Tibial nerve (tissue), 4 donors: ENCODE data around the gene GPR171. TPM values are rescaled to one million over a fixed set of nuclear protein-coding genes. Genes with fewer than 3 reads are reported as not detected.

Experiments
- DNase-seq, 2 donors: peaks; one replicate each; pipeline ENCODE4 v3.0.0-alpha.2; 2019; ENCODE audit warnings: low spot score in 2 of 2
- H3K27ac ChIP-seq, 4 donors: fragments of 200-600 bp; sonication (generic) in 3 of 4; one replicate each; pipeline ENCODE4 v1.5.1; 2017 to 2019; ENCODE audit warnings: mild to moderate bottlenecking in 1 of 4
- H3K27me3 ChIP-seq, 2 donors: fragments of 200-600 bp; sonication (generic) in 1 of 2; one replicate each; pipeline versions ENCODE4 v1.5.1 to v1.6.0; 2017 to 2019
- H3K36me3 ChIP-seq, 3 donors: fragments of 200-600 bp; sonication (generic); one replicate each; pipeline ENCODE4 v1.5.1; 2018 to 2019
- H3K4me1 ChIP-seq, 4 donors: fragments of 200-600 bp; sonication (generic) in 3 of 4; one replicate each; pipeline ENCODE4 v1.5.1; 2017 to 2019
- H3K4me3 ChIP-seq, 4 donors: fragments of 200-600 bp; sonication (generic) in 3 of 4; one replicate each; pipeline ENCODE4 v1.5.1; 2017 to 2019; ENCODE audit warnings: mild to moderate bottlenecking in 1 of 4, moderate library complexity in 1 of 4
- H3K9me3 ChIP-seq, 4 donors: fragments of 200-600 bp; sonication (generic) in 3 of 4; one replicate each; pipeline ENCODE4 v1.5.1; 2017 to 2019
- CTCF ChIP-seq, 5 experiments: fragments of 200-600 bp in 3 of 5; fragments of 450-650 bp in 2 of 5; sonication (generic) in 3 of 5; IDR thresholded peaks; one replicate each; pipeline ENCODE4 v1.5.1; 2016 to 2019; ENCODE audit warnings: antibody characterized with exemption in 5 of 5, mild to moderate bottlenecking in 3 of 5, moderate library complexity in 2 of 5
- EP300 ChIP-seq, 2 donors: sonication (generic); formaldehyde crosslinking; IDR thresholded peaks; one replicate each; pipeline ENCODE4 v1.6.1; 2017; ENCODE audit warnings: antibody characterized with exemption in 2 of 2, mild to moderate bottlenecking in 1 of 2
- POLR2A ChIP-seq, 2 donors: fragments of 450-650 bp; IDR thresholded peaks; one replicate each; pipeline ENCODE4 v1.6.1; 2017; ENCODE audit warnings: antibody characterized with exemption in 2 of 2, mild to moderate bottlenecking in 2 of 2, moderate library complexity in 2 of 2
- WGBS, 2 donors: methylation state at CpG; one replicate each; pipeline ENCODE4 v1.1.5; 2018; 5-methylcytosine and 5-hydroxymethylcytosine counted together
- total RNA-seq, 4 donors: library from RNA; depleted of rRNA; stranded (reverse); fragments of >200 nt; gene quantifications; one replicate each; pipeline ENCODE4 v1.1.0, GENCODE V29; 2016

Gene GPR171
- total RNA-seq, 4 donors from 2014 or later: 0.84 to 2.7 (median 1.3) TPM; not detected in 1

GRCh38 chr3:151166161-151166560, 36.9 kb downstream of the GPR171 start:
- TF ChIP-seq EP300 (IDR thresholded peaks at IDR 0.05): no peak
- TF ChIP-seq CTCF (IDR thresholded peaks at IDR 0.05): no peak
- TF ChIP-seq POLR2A (IDR thresholded peaks at IDR 0.05): no peak
- Histone ChIP-seq H3K4me1 (peaks cover 0 to 15% (median 11%) of the 10 kb centered on the region in 4 donors), H3K27ac (no peak overlapping the region), H3K36me3 (no peaks in the 10 kb centered on the region), H3K27me3 (no peaks in the 10 kb centered on the region), H3K9me3 (no peaks in the 10 kb centered on the region), H3K4me3 (no peak overlapping the region)
- no peak for DNase-seq
- WGBS, 2 donors: 86% methylated on average over 3 of the region's 3 CpGs

- TF ChIP-seq POLR2A (IDR thresholded peaks at IDR 0.05) (no peak), CTCF (IDR thresholded peaks at IDR 0.05) (no peak), EP300 (IDR thresholded peaks at IDR 0.05) (no peak)
- Histone ChIP-seq H3K27me3 (no peaks in the 10 kb centered on the region), H3K27ac (no peak overlapping the region), H3K4me3 (no peak overlapping the region), H3K36me3 (no peaks in the 10 kb centered on the region), H3K9me3 (no peaks in the 10 kb centered on the region), H3K4me1 (peaks cover 0 to 9% (median 2%) of the 10 kb centered on the region in 4 donors)
- DNase-seq: no peak
- WGBS, 2 donors: 87 to 90% methylated on average over 7 of the region's 7 CpGs
These were observed 37.8 kb downstream of the GPR171 start for GRCh38 chr3:151165226-151165625.

- peaks cover 0 to 20% (median 2%) of the 10 kb centered on the region in 4 donors for H3K4me1 ChIP-seq
- TF ChIP-seq CTCF (IDR thresholded peaks at IDR 0.05): no peak
- TF ChIP-seq EP300 (IDR thresholded peaks at IDR 0.05): no peak
- TF ChIP-seq POLR2A (IDR thresholded peaks at IDR 0.05): no peak
- no peaks in the 10 kb centered on the region for H3K27me3 ChIP-seq
- DNase-seq: no peak
- no peaks in the 10 kb centered on the region for H3K36me3 ChIP-seq
- H3K27ac ChIP-seq: no peak overlapping the region
- no peak overlapping the region for H3K4me3 ChIP-seq
- WGBS, 2 donors: 87 to 93% methylated on average over 10 of the region's 10 CpGs
- H3K9me3 ChIP-seq: no peaks in the 10 kb centered on the region
These were observed 43.2 kb downstream of the GPR171 start for GRCh38 chr3:151159806-151160205.

- Histone ChIP-seq H3K9me3 (no peaks in the 10 kb centered on the region), H3K4me1 (peaks cover 0 to 20% (median 2%) of the 10 kb centered on the region in 4 donors), H3K27me3 (no peaks in the 10 kb centered on the region), H3K36me3 (no peaks in the 10 kb centered on the region), H3K27ac (no peak overlapping the region), H3K4me3 (no peak overlapping the region)
- TF ChIP-seq CTCF (IDR thresholded peaks at IDR 0.05): peak; percentile 13 to 43 (median 34)
- no peak for TF ChIP-seq POLR2A (IDR thresholded peaks at IDR 0.05)
- WGBS, 2 donors: 36 to 37% methylated on average over 3 of the region's 3 CpGs
- DNase-seq: peak in 1 of 2 donors; percentile 26
These were observed 46.3 kb downstream of the GPR171 start for GRCh38 chr3:151156618-151157216.

GRCh38 chr3:151155409-151156128, 47.4 kb downstream of the GPR171 start:
- Histone ChIP-seq H3K9me3 (no peaks in the 10 kb centered on the region), H3K4me1 (peaks cover 0 to 20% (median 2%) of the 10 kb centered on the region in 4 donors), H3K27me3 (no peaks in the 10 kb centered on the region), H3K4me3 (no peak overlapping the region), H3K36me3 (no peaks in the 10 kb centered on the region), H3K27ac (no peak overlapping the region)
- no peak for TF ChIP-seq POLR2A (IDR thresholded peaks at IDR 0.05)
- no peak for TF ChIP-seq CTCF (IDR thresholded peaks at IDR 0.05)
- TF ChIP-seq EP300 (IDR thresholded peaks at IDR 0.05): no peak
- 33 to 36% methylated on average over 8 of the region's 8 CpGs for WGBS, 2 donors
- no peak for DNase-seq
